Fibroblast of lung (primary cell): ENCODE data around the gene KCNQ4. TPM values are rescaled to one million over a fixed set of nuclear protein-coding genes. Genes with fewer than 3 reads are reported as not detected.

Source experiments
- DNase-seq, 2 donors: peaks; one replicate each; pipeline versions ENCODE4 v3.0.0 to v3.0.0-alpha.2; 2010; ENCODE audit warnings: low read depth in 2 of 2
- H2AFZ ChIP-seq: 2 replicates; pipeline ENCODE4 v1.5.1; 2012; ENCODE audit warnings: low read length, control low read depth, inconsistent platforms
- H3K27ac ChIP-seq: 2 replicates; pipeline ENCODE4 v1.5.1; 2011; ENCODE audit warnings: low read length, control low read depth; ENCODE audit not compliant: insufficient read depth
- H3K27me3 ChIP-seq: 2 replicates; pipeline ENCODE4 v1.5.1; 2011; ENCODE audit warnings: mild to moderate bottlenecking, low read length; ENCODE audit not compliant: control insufficient read depth, insufficient read depth
- H3K36me3 ChIP-seq: 2 replicates; pipeline ENCODE4 v1.5.1; 2011; ENCODE audit warnings: low read length; ENCODE audit not compliant: control insufficient read depth, insufficient read depth
- H3K4me1 ChIP-seq: 2 replicates; pipeline ENCODE4 v1.5.1; 2011; ENCODE audit warnings: low read length; ENCODE audit not compliant: control insufficient read depth, insufficient read depth; ENCODE audit errors: extremely low read depth
- H3K4me2 ChIP-seq: 2 replicates; pipeline ENCODE4 v1.5.1; 2011; ENCODE audit warnings: low read length, control low read depth; ENCODE audit not compliant: insufficient read depth; ENCODE audit errors: extremely low read depth
- H3K4me3 ChIP-seq, 4 experiments: fragments of 200-600 bp in 1 of 4; sonication (generic) in 1 of 4; replicated peaks in 1 of 4; 2 replicates each; pipeline ENCODE4 v1.5.1; 2011 to 2016; ENCODE audit warnings: low read length in 4 of 4, low read depth in 3 of 4, mild to moderate bottlenecking in 3 of 4, control low read depth in 2 of 4, inconsistent platforms in 1 of 4, mixed read lengths in 1 of 4; ENCODE audit not compliant: insufficient read depth in 1 of 4; ENCODE audit errors: control extremely low read depth in 1 of 4
- H3K79me2 ChIP-seq: 2 replicates; pipeline ENCODE4 v1.5.1; 2012; ENCODE audit warnings: mild to moderate bottlenecking, low read length, inconsistent platforms; ENCODE audit not compliant: control insufficient read depth, insufficient read depth
- H3K9ac ChIP-seq: 2 replicates; pipeline ENCODE4 v1.5.1; 2011; ENCODE audit warnings: mild to moderate bottlenecking, low read length, control low read depth; ENCODE audit not compliant: insufficient read depth
- H3K9me3 ChIP-seq: 2 replicates; pipeline ENCODE4 v1.5.1; 2012; ENCODE audit warnings: low read depth, low read length; ENCODE audit not compliant: control insufficient read depth, insufficient read depth
- H4K20me1 ChIP-seq: 2 replicates; pipeline ENCODE4 v1.5.1; 2011; ENCODE audit warnings: low read length; ENCODE audit not compliant: control insufficient read depth, insufficient read depth; ENCODE audit errors: extremely low read depth
- CTCF ChIP-seq, 2 donors: IDR thresholded peaks in 1 of 2; conservative IDR thresholded peaks in 1 of 2; 1 replicate in 1 of 2; 2 replicates in 1 of 2; pipeline ENCODE4 v1.5.1; 2011 to 2012; ENCODE audit warnings: low read length in 2 of 2, control low read depth in 1 of 2, inconsistent platforms in 1 of 2, low read depth in 1 of 2, mild to moderate bottlenecking in 1 of 2
- EZH2 ChIP-seq: IDR thresholded peaks from 2 replicates; pipeline ENCODE4 v1.5.1; 2012; ENCODE audit warnings: low read length, control low read depth, mild to moderate bottlenecking; ENCODE audit errors: missing control alignments
- polyA plus RNA-seq, 2 donors: library from polyadenylated mRNA; depleted of rRNA in 1 of 2; stranded (reverse) in 1 of 2; unstranded in 1 of 2; fragments of >200 nt; gene quantifications; 2 replicates each; pipeline ENCODE4 v1.2.1, GENCODE V29; 2011 to 2012; ENCODE audit warnings: missing spikeins in 1 of 2
- total RNA-seq: library from RNA; depleted of rRNA; stranded (reverse); fragments of >200 nt; gene quantifications from 2 replicates; pipeline ENCODE4 v1.2.1, GENCODE V29; 2014

The KCNQ4 gene
- total and polyA plus RNA-seq, 2 donors (not counting 1 experiment from before 2014, with no cell fraction given): under 0.01 to 0.03 TPM

GRCh38 chr1:40777224-40777970, 6.2 kb upstream of the KCNQ4 start:
- Histone ChIP-seq H2AFZ (no peak overlapping the region), H3K27me3 (no peaks in the 10 kb centered on the region), H4K20me1 (no peaks in the 10 kb centered on the region), H3K9me3 (no peaks in the 10 kb centered on the region), H3K79me2 (no peaks in the 10 kb centered on the region), H3K4me2 (no peak overlapping the region), H3K9ac (no peak overlapping the region), H3K36me3 (no peaks in the 10 kb centered on the region), H3K4me1 (no peaks in the 10 kb centered on the region), H3K4me3 (no peak overlapping the region), H3K27ac (no peak overlapping the region)
- TF ChIP-seq CTCF (conservative IDR thresholded peaks at IDR 0.05 in 1 of 2, IDR thresholded peaks at IDR 0.05 in 1 of 2; ENCODE audit: low read depth in 1 of 2, low read length in 2 of 2): no peak
- TF ChIP-seq EZH2: no peak
- no peak for DNase-seq

DNA sequence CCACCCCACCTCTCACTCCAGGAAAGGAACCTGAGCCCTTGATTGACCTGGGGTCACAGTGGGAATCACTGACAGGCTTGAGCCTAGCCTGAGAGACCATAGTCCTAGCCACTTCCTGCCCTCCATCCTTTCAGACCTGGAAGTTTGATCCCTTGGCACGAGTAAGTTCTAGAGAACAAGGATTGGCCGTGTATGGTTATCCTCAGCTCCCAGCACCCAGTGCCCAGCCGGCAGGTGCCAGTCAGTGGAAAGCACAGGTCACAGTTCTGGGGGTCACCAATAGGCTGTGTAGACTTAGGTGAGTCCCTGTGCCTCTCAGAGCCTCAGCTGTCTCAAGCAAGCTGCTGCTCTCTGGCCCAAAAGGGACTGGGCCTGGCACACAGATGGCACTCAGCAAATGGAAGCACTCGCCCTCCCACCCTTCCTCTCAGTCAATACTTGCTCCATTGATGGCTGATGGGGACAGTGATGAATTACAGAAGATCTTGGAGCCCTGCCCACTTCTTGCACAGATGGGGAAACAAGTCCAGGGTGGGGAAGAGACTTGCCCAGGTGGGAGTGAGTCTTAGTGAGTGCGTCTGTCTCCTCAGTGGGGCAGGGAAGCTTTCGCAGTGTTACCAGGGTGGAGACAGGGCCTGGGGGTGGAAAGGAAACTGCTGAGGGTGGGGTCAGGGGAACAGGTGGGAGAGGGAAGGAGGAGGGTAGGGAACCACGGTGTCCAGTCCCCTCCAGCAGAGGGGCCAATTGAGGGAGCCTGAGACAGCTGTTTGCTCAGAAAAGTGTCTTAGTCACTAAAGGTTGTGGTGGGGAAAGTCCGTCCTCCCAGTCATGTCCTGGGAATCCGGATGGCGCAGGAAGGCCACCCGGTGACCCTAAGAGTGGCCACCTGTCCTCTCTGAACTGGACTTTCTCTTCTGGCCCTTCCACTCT, 2.6 kb upstream of the KCNQ4 start:
- no peak for TF ChIP-seq CTCF (conservative IDR thresholded peaks at IDR 0.05 in 1 of 2, IDR thresholded peaks at IDR 0.05 in 1 of 2; ENCODE audit: low read depth in 1 of 2, low read length in 2 of 2)
- TF ChIP-seq EZH2: no peak
- no peak overlapping the region for H3K9ac ChIP-seq
- peaks cover 2% of the 10 kb centered on the region for H3K4me1 ChIP-seq
- H3K27ac ChIP-seq: no peak overlapping the region
- peaks cover 10% of the 10 kb centered on the region for H3K27me3 ChIP-seq
- no peaks in the 10 kb centered on the region for H3K36me3 ChIP-seq
- H3K79me2 ChIP-seq: no peaks in the 10 kb centered on the region
- H3K4me2 ChIP-seq: no peak overlapping the region
- DNase-seq: no peak
- H3K4me3 ChIP-seq: no peak overlapping the region
- H3K9me3 ChIP-seq: no peaks in the 10 kb centered on the region
- H4K20me1 ChIP-seq: no peaks in the 10 kb centered on the region
- H2AFZ ChIP-seq: no peak overlapping the region

DNA sequence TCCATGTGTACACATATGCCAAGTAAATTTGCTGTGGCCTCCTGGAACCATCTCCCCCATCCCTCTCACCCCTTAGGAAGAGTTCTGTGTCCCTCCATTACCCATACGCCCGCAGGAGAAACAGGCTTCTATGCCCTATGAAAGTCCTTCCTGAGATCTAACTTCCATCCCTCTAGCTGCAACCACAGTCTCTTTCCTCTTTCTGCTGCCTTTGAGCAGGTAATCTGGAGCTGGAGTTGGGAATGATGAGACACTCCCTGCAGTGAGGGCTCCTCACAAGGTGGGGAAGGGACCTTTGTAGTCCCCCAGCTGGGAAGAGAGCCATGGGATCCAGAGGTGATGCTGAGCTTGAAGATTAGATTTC, 2.0 kb upstream of the KCNQ4 start:
- TF ChIP-seq CTCF (conservative IDR thresholded peaks at IDR 0.05 in 1 of 2, IDR thresholded peaks at IDR 0.05 in 1 of 2; ENCODE audit: low read depth in 1 of 2, low read length in 2 of 2): no peak
- TF ChIP-seq EZH2: no peak
- H4K20me1 ChIP-seq: no peaks in the 10 kb centered on the region
- no peak overlapping the region for H3K27ac ChIP-seq
- no peaks in the 10 kb centered on the region for H3K79me2 ChIP-seq
- H3K4me1 ChIP-seq: peaks cover 2% of the 10 kb centered on the region
- H3K27me3 ChIP-seq: peaks cover 13% of the 10 kb centered on the region
- H3K9ac ChIP-seq: no peak overlapping the region
- DNase-seq: no peak
- no peak overlapping the region for H3K4me2 ChIP-seq
- no peaks in the 10 kb centered on the region for H3K36me3 ChIP-seq
- H2AFZ ChIP-seq: no peak overlapping the region
- H3K9me3 ChIP-seq: no peaks in the 10 kb centered on the region
- H3K4me3 ChIP-seq: no peak overlapping the region
